NCI-H748 (cell line): ENCODE data around the gene LACTBL1.
"Not testable (repeated sequence)": the region's sequence is repeated elsewhere in the genome, so short reads cannot be mapped to it uniquely, and the experiment has no call there.

Experiments
- DNase-seq: peaks from one replicate; lab custom pipeline; 2025; ENCODE audit not compliant: unreplicated experiment; lab: John Stamatoyannopoulos, UW

The LACTBL1 gene

DNA sequence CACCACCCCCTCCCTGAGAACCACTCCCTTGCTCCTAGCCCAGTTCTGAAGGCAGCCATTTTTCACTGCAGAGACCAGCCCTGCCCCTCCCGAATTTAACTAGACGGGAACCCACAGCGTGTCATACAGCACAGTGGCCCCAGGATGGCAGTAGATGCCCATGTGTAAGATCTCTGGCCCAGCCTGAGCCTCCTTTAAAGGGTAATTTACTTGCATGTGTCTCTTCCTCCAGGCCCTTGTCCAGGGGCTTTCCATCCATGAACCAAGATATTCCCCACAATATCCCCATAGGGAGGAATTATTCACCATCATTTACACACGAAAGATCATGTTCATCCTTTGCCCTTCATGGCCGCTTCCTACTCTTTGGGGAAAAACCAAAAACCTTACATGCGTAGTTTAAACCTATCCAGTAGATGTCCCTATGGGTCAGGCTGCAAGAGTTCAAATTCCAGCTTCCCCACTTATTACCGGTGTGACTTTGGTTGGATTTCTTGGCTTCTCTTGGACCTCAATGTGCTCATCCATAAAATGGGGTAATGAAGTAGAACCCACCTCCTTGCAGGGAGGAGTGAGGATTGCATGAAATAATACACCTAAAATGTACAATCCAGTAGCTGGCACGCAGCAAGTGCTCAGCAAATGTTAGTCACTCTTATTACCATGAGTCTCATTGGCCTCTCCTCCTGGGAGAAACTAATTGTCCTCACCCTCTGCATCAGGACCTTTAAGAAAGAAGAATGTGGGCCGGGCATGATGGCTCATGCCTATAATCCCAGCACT is 4.0 kb upstream of the LACTBL1 start:
- peak; percentile 69 for DNase-seq

DNA sequence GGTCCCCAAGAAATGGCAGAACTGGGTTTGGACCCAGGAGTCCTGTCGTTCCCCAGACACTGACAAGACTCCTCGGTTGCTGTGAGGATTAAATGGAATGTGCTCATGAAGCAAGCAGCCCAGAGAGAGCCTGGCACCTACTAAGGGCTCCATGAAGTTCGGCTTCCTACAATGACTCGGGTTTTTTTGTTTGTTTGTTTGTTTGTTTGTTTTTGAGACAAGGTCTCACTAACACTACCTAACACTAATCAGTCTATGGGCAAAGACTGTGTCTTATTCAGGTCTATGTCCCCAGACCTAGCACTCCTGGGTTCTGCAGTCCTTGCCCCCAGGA is 3.4 kb upstream of the LACTBL1 start:
- no peak for DNase-seq

- no peak for DNase-seq
These were observed 3.0 kb upstream of the LACTBL1 start for GRCh38 chr1:22975694-22976093.

DNA sequence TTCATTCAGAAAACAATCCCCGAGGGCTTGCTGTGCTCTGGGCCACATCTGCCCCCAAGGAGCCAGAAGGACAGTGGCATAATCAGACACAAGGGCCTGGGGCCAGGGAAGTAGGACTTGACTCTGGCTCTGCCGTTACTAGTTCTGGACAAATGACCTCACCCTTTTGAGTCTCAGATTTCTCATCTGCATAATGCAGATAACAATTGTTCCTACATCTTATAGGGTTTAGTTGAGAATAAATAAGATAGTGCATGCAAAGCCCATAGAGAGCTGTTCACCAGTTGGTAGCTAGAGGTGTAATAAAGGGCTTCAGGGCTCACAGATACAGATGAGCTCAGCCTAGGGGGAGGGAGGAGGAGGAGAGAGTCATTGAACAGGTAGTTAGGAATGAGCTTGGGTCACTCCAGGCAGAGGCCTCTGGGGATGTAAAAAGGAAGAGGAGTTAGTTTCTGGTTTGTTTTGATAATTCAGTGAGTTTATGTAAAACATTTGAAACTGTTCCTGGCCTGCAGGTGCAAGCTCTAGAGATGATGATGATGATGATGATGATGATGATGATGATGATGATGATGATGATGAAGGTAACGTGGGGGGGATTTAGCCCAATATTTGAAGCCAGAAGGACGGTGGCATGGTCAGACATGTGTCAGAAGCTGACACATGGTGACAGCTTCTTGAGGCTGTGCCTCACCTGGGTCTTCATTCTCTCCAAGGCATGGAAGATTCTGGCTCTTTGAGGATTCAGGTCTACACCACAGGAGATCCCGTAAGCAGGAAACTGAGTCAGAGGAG is 858 bp downstream of the LACTBL1 start:
- no peak for DNase-seq

GRCh38 chr1:22971161-22971560 is 1.5 kb downstream of the LACTBL1 start:
- no peak for DNase-seq

DNA sequence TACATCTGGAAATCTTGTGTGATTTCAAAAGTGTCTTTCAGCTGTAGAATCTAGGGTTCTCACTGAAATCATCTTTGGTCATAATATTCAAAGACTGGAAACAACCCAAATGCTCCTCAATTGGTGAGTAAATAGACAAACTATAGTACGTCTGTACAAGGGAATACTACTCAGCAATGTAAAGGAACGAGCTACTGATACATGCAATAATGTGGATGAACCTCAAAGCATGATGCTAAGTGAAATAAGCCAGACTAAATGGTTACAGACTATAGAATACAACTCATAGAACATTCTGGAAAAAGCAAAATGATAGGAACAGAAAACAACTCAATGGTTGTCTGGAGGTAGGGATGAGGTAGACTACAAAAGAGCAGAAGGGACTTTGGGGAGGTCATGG is 2.6 kb downstream of the LACTBL1 start:
- no peak for DNase-seq

DNA sequence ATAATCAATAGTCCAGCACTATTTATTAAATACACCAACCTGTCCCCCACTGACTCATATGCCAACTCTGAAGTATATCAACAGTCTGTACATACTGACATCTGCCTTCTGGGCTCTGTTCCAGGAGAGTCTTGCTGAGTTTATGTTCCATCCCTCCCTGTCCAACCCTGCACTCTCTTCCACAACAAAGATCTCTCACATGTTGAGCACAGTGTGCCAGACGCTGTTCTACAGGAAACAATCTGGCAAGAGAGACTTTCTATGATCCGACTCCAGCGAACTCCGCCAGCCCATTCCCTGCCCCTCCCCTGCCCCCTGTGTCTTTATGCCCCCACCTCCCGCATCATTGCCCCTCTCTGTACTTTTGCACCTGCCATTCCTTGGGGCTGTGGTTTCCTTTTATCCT is 3.4 kb downstream of the LACTBL1 start:
- DNase-seq, result peak; percentile 78

DNA sequence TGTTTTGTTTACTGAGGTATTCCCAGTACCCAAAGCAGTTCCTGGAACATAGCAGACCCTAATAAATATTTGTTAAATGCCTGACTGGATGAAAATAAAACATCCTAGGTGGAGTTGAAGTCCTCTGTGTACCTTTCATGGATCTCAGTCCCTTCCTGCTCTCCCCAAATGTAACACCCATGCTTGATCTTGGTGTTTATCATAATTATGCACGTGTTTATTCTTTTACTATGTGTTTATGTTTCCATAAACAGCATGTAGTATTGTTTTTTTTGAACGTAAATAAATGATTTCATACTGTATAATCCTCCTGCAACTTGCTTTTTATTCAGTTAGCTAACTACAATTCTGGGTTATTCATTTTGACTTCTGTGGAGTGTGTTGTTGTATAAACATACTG is 4.8 kb downstream of the LACTBL1 start:
- no peak for DNase-seq

GRCh38 chr1:22966309-22966708 is 6.4 kb downstream of the LACTBL1 start:
- DNase-seq, result no peak

- no peak for DNase-seq
These were observed 9.5 kb downstream of the LACTBL1 start for GRCh38 chr1:22963044-22963677.

DNA sequence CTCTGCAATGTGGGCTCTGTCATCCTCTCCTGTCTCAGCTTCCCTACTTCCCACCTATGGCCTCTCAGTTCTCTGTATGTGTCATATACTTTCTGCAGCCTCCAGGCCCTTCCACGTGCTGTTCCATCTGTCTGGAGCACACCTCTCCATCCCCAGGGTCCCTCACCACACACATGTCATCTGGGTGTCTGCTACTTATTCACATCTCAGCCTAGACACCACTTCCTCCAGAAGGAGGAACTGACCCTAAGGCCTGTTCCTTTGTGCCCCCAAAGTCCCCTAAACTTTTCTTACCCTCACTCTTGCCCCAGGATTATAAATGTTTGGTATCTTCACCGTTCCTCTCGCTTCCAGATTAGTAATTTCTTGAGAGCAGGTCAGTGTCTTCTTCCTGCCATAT is 10.1 kb downstream of the LACTBL1 start:
- DNase-seq, result no peak

DNA sequence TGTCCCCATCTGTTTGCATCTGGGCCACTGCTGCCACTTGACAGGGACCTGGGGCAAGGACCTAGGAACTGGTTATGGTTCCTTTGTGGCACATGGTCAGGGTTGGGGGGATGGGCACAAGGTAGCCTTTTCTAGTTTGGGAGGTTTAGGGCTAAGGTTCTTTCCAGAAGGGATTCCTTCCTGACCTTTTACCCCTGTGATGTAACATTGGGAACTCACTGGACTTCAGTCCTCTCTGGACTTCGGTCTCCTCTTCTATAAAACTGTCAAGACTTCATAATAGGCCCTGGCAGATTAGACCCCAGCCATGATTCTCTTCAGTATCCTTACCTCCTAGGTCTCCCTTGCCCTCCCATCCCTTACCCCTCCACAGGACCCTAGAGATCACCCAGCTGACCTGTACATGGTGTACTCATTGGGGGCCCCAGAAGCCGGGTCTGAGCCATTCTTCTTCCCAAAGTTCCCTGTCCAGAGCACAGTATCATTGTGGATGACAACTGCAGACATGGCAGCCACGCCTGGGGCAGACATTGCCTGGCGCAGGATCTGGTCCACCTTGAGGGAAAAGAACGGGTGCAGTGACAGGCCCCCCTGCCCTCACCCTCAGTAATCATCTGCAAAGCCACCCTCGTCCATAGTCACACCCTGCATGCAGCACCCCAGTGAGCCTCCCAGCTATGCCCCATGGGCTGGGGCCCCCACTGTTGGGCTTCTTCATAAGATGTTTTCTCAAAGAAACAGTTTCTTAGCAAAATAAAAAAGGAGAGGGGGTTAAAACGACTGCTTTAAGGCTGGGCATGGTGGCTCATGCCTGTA is 12.9 kb downstream of the LACTBL1 start:
- DNase-seq, result no peak

DNA sequence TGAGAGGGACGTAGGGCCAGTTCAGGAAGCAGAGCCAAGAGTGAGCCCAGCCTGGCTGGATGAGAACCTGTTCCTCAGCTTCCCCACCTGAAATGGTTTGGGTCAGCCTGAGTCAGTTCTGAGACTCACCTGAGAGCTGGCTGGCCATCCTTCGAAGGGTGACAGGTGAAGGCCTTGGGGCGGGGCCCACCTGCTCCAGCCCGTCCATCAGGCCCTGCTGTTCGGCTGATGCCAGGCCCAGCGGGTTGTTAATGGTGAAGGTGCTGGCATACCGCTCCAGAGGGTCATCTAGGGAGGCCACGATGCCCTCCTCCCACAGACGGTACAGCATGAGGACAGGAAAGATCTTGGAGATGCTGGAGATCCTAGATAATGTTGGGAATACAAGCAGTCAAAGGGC is 14.1 kb downstream of the LACTBL1 start:
- no peak for DNase-seq

GRCh38 chr1:22957066-22957465 is 15.6 kb downstream of the LACTBL1 start:
- no peak for DNase-seq

DNA sequence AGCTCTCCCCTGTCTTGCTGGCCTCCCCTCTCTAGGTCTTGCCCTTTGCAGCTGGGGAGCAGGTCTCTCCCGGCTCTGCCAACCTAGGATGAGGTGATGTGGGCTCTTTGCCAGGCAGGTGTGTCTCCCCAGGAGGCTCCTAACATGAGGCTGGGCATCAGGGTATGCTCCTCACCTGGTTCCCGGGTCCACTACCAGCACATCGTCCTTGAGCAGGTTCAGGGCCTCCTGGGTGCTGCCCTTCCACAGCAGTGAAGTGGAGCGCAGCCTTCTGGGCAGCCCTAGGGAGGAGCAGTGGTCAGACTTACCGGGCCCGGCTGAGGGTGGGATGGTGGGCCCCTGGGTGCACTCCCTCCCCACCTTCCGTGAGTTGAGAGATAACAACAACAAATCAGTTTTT is 17.5 kb downstream of the LACTBL1 start:
- no peak for DNase-seq

DNA sequence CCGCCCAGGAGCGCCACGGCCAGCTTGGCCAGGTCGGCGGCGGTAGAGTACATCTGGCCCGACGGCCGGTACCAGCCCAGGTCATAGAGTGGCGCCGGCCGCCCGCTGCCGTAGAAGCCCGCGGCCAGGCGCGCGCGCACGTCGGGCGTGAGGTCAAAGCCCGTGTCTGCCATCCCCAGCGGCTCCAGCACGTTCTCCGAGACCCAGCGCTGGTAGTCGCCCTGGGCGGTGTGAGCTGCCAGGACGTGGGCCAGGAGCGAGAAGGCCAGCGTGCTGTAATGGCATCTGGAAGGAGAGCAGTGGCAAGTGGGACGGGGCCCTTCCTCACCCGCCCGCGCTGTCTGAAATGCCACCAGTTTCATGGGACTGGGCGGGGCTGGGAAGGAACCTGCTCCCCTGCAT is 18.9 kb downstream of the LACTBL1 start:
- no peak for DNase-seq

GRCh38 chr1:22953057-22953739 is 19.5 kb downstream of the LACTBL1 start:
- no peak for DNase-seq

DNA sequence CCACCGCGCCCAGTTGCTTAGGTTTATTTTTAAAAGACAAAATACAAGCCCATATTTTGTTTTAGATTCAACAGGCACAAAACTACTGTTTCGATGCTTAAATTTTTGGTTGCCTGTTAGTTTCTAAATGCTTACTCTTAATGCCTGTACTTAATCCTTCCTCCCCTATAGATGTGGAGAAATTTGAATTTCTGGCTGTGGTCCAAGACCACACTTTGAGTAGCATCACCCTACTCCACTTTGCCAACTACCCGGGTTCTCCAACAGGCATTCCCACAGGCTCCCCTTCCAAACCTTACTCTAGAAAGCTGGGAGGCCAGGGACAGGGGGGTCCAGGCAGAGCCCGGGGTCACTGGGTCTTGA is 20.0 kb downstream of the LACTBL1 start:
- no peak for DNase-seq

DNA sequence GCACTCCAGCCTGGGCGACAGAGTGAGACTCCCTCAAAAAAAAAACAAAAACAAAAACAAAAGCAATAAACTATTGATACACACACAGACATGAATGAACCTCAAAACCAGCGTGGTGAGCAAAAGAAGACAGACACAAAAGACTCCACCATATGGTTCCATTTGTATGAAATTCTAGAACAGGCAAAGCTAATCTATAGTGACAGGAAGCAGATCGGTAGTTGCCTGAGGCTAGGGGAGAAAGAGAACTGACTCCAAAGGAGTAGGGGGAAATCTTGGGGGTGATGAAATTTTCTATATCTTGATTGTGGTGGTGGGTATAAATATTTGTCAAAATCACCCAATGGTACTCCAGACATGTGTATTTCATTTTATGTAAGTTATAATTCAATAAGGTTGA is 20.9 kb downstream of the LACTBL1 start:
- DNase-seq, result no peak

GRCh38 chr1:22949822-22950331 is 22.8 kb downstream of the LACTBL1 start:
- no peak for DNase-seq

DNA sequence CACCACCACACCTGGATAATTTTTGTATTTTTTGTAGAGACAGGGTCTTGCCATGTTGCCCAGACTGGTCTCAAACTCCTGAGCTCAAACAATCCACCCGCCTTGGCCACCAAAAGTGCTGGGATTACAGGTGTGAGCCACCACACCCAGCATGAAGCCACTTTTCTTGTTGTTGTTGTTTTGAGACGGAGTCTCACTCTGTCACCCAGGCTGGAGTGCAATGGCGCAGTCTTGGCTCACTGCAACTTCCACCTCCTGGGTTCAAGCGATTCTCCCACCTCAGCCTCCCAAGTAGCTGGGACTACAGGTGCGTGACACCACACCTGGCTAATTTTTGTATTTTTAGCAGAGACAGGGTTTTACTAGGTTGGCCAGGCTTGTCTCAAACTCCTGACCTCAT is 27.5 kb downstream of the LACTBL1 start:
- not testable (repeated sequence) for DNase-seq
